ENCODE data around the gene KCTD13.

Gene KCTD13, protein sequence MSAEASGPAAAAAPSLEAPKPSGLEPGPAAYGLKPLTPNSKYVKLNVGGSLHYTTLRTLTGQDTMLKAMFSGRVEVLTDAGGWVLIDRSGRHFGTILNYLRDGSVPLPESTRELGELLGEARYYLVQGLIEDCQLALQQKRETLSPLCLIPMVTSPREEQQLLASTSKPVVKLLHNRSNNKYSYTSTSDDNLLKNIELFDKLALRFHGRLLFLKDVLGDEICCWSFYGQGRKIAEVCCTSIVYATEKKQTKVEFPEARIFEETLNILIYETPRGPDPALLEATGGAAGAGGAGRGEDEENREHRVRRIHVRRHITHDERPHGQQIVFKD

GRCh38 chr16:29925781-29926710, at the start of gene KCTD13:
Gene KCTD13, minus strand, starts transcription at chr16:29926226. Its CDS starts 193 bp downstream, at chr16:29926033.
- Histone ChIP-seq H3K27ac (ENCODE audit: low read depth, low read length) (peak within 1 kb of the TSS; percentile 93), H3K27me3 (ENCODE audit: control insufficient read depth, insufficient read depth, low read length) (no peaks in the 10 kb centered on the region), H3K36me3 (ENCODE audit: control insufficient read depth, insufficient read depth, low read length) (peaks cover 2% of the 10 kb centered on the region), H3K9ac (ENCODE audit: low read length) (peak within 1 kb of the TSS; percentile 86), H3K4me1 (ENCODE audit: control insufficient read depth, insufficient read depth, low read length) (peaks cover 8% of the 10 kb centered on the region), H3K4me3 (ENCODE audit: low read length) (peak within 1 kb of the TSS; percentile 82)

GRCh38 chr16:29975134-29975538, 49.1 kb upstream of the KCTD13 start:
- Histone ChIP-seq H3K27me3 (ENCODE audit: control insufficient read depth, insufficient read depth, low read length) (no peaks in the 10 kb centered on the region), H3K4me3 (ENCODE audit: low read length) (peak overlapping the region; percentile 98), H3K27ac (ENCODE audit: low read depth, low read length) (no peak overlapping the region), H3K36me3 (ENCODE audit: control insufficient read depth, insufficient read depth, low read length) (peaks cover 26% of the 10 kb centered on the region), H3K4me1 (ENCODE audit: control insufficient read depth, insufficient read depth, low read length) (peaks cover 8% of the 10 kb centered on the region), H3K9ac (ENCODE audit: low read length) (no peak overlapping the region)

DNA sequence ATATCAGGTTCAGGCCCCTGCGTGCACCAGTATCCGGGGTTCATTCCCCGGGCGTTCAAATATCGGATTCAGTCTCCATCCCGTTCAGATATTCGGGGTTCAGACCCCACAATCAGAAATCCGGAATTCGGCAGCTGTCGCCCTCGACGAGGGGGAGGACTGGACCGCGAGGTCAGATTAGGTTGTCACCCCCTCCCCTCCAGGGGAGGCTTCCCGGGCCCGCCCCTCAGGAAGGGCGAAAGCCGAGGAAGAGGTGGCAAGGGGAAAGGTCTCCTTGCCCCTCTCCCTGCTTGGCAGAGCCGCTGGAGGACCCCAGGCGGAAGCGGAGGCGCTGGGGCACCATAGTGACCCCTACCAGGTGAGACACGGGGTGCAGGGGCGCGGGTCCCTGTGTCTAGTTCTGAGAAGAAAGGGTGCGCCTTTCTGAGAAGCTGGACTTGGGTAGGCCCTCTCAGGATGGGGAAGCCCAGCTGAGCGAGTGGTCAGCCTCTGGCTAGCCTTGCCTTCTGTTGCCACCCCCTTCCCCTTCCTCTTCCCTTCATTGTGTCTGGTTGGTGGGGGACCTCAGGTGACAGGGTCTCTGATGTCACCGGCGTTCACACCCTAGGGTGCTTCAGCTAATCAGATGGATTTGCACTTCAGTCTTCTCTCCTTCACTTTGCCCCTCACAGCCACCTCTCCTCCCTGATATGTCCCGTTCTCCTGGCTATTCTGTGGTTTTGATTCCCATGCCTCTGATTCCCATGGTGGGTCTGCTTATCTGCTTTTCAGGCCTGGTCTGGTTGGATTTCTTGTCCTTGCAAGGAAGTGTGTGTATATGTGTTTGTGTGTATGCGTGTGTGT, 48.5 kb upstream of the KCTD13 start:
- peaks cover 8% of the 10 kb centered on the region for H3K4me1 ChIP-seq (ENCODE audit: control insufficient read depth, insufficient read depth, low read length)

GRCh38 chr16:29973384-29974246, 47.6 kb upstream of the KCTD13 start, which contains the start of gene TAOK2:
Gene TAOK2, plus strand, starts transcription at chr16:29973868. Its CDS starts 3,905 bp downstream, at chr16:29977773.
- H3K36me3 ChIP-seq (ENCODE audit: control insufficient read depth, insufficient read depth, low read length): peaks cover 15% of the 10 kb centered on the region
- no peaks in the 10 kb centered on the region for H3K27me3 ChIP-seq (ENCODE audit: control insufficient read depth, insufficient read depth, low read length)
- peaks cover 8% of the 10 kb centered on the region for H3K4me1 ChIP-seq (ENCODE audit: control insufficient read depth, insufficient read depth, low read length)
- peak within 1 kb of the TSS; percentile 72 for H3K9ac ChIP-seq (ENCODE audit: low read length)
- peak within 1 kb of the TSS; percentile 98 for H3K4me3 ChIP-seq (ENCODE audit: low read length)
- H3K27ac ChIP-seq (ENCODE audit: low read depth, low read length): peak within 1 kb of the TSS; percentile 90

More for the DNA sequence above, 48.5 kb upstream of the KCTD13 start:
- Histone ChIP-seq H3K27me3 (ENCODE audit: control insufficient read depth, insufficient read depth, low read length) (no peaks in the 10 kb centered on the region), H3K4me3 (ENCODE audit: low read length) (peak overlapping the region; percentile 98), H3K27ac (ENCODE audit: low read depth, low read length) (peak overlapping the region; percentile 90), H3K36me3 (ENCODE audit: control insufficient read depth, insufficient read depth, low read length) (peaks cover 20% of the 10 kb centered on the region), H3K9ac (ENCODE audit: low read length) (peak overlapping the region; percentile 72)

DNA sequence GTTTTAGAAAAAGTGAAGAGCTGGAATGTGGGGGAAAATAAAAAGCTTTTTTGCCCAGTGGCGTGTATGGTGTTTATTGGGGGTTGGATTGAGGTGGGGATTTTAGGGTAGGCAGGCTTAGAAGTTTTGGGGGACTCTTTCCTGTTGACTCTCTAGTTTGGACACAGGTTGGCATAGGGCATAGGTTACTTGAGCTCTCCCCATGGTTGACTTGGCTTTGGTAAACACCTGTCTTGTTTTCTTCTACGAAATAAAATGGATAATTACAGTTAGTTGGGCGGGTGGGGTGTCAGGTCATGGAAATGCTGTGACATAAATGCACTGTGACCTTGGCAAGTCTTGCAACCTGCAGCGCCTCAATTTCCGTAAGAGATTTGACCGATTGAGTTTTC, 47.0 kb upstream of the KCTD13 start:
- no peak overlapping the region for H3K9ac ChIP-seq (ENCODE audit: low read length)

GRCh38 chr16:29972500-29972899, 46.5 kb upstream of the KCTD13 start:
- Histone ChIP-seq H3K27ac (ENCODE audit: low read depth, low read length) (no peak overlapping the region), H3K4me3 (ENCODE audit: low read length) (no peak overlapping the region), H3K9ac (ENCODE audit: low read length) (no peak overlapping the region), H3K27me3 (ENCODE audit: control insufficient read depth, insufficient read depth, low read length) (no peaks in the 10 kb centered on the region), H3K4me1 (ENCODE audit: control insufficient read depth, insufficient read depth, low read length) (peaks cover 8% of the 10 kb centered on the region), H3K36me3 (ENCODE audit: control insufficient read depth, insufficient read depth, low read length) (peaks cover 12% of the 10 kb centered on the region)

More for the DNA sequence above, 47.0 kb upstream of the KCTD13 start:
- Histone ChIP-seq H3K4me1 (ENCODE audit: control insufficient read depth, insufficient read depth, low read length) (peaks cover 8% of the 10 kb centered on the region), H3K4me3 (ENCODE audit: low read length) (peak overlapping the region; percentile 29), H3K36me3 (ENCODE audit: control insufficient read depth, insufficient read depth, low read length) (peaks cover 13% of the 10 kb centered on the region), H3K27me3 (ENCODE audit: control insufficient read depth, insufficient read depth, low read length) (no peaks in the 10 kb centered on the region), H3K27ac (ENCODE audit: low read depth, low read length) (no peak overlapping the region)

GRCh38 chr16:29971304-29971703, 45.3 kb upstream of the KCTD13 start:
- Histone ChIP-seq H3K36me3 (ENCODE audit: control insufficient read depth, insufficient read depth, low read length) (peaks cover 12% of the 10 kb centered on the region), H3K27me3 (ENCODE audit: control insufficient read depth, insufficient read depth, low read length) (no peaks in the 10 kb centered on the region), H3K9ac (ENCODE audit: low read length) (no peak overlapping the region), H3K4me1 (ENCODE audit: control insufficient read depth, insufficient read depth, low read length) (peaks cover 8% of the 10 kb centered on the region), H3K27ac (ENCODE audit: low read depth, low read length) (no peak overlapping the region), H3K4me3 (ENCODE audit: low read length) (no peak overlapping the region)

GRCh38 chr16:29968205-29968604, 42.2 kb upstream of the KCTD13 start:
- no peak overlapping the region for H3K9ac ChIP-seq (ENCODE audit: low read length)
- no peak overlapping the region for H3K27ac ChIP-seq (ENCODE audit: low read depth, low read length)
- peaks cover 12% of the 10 kb centered on the region for H3K36me3 ChIP-seq (ENCODE audit: control insufficient read depth, insufficient read depth, low read length)
- no peaks in the 10 kb centered on the region for H3K4me1 ChIP-seq (ENCODE audit: control insufficient read depth, insufficient read depth, low read length)
- H3K27me3 ChIP-seq (ENCODE audit: control insufficient read depth, insufficient read depth, low read length): no peaks in the 10 kb centered on the region
- no peak overlapping the region for H3K4me3 ChIP-seq (ENCODE audit: low read length)

- no peak overlapping the region for H3K9ac ChIP-seq (ENCODE audit: low read length)
- peak overlapping the region; percentile 73 for H3K4me3 ChIP-seq (ENCODE audit: low read length)
- peaks cover 4% of the 10 kb centered on the region for H3K36me3 ChIP-seq (ENCODE audit: control insufficient read depth, insufficient read depth, low read length)
- H3K27me3 ChIP-seq (ENCODE audit: control insufficient read depth, insufficient read depth, low read length): no peaks in the 10 kb centered on the region
- H3K4me1 ChIP-seq (ENCODE audit: control insufficient read depth, insufficient read depth, low read length): peaks cover 6% of the 10 kb centered on the region
- H3K27ac ChIP-seq (ENCODE audit: low read depth, low read length): peak overlapping the region; percentile 80
These were observed 37.2 kb upstream of the KCTD13 start for GRCh38 chr16:29963021-29963743.

GRCh38 chr16:29962344-29962994, 36.4 kb upstream of the KCTD13 start:
- Histone ChIP-seq H3K4me3 (ENCODE audit: low read length) (peak overlapping the region; percentile 73), H3K4me1 (ENCODE audit: control insufficient read depth, insufficient read depth, low read length) (peaks cover 6% of the 10 kb centered on the region), H3K36me3 (ENCODE audit: control insufficient read depth, insufficient read depth, low read length) (no peaks in the 10 kb centered on the region), H3K27me3 (ENCODE audit: control insufficient read depth, insufficient read depth, low read length) (no peaks in the 10 kb centered on the region), H3K9ac (ENCODE audit: low read length) (peak overlapping the region; percentile 58), H3K27ac (ENCODE audit: low read depth, low read length) (peak overlapping the region; percentile 80)
